GM18519 (cell line): Measurements from ENCODE around the gene EEF1A2.

Experiments
- ATAC-seq: cut with Tn5 transposase; IDR thresholded peaks from one replicate; pipeline ENCODE4 v1.9.1; 2021; ENCODE audit warnings: mild to moderate bottlenecking, moderate library complexity; ENCODE audit not compliant: unreplicated experiment, low FRiP score

Gene EEF1A2

DNA sequence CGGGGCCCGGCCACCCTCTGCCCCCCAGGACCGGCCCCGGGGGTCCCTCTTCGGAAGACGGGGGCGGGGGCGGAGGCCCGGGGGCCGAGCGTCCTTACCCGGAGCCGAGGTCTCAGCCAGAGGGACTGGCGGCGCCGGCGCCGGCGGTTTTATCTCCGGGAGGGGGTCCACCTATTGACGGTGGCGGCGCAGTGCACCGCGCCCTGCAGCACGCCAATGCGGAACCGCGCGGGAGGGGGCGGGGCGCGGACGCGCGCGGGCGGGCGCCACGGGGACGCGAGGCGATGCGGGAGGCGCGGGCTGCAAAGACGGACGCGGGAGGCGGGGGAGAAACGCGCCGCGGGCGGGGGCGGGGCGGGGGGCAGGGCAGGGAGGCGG, at the start of gene EEF1A2:
Gene EEF1A2, minus strand, starts transcription at position 124 of the 378 bp plus-strand sequence. CDS start 1,320 bp downstream, outside the sequence.
- no peak for ATAC-seq

DNA sequence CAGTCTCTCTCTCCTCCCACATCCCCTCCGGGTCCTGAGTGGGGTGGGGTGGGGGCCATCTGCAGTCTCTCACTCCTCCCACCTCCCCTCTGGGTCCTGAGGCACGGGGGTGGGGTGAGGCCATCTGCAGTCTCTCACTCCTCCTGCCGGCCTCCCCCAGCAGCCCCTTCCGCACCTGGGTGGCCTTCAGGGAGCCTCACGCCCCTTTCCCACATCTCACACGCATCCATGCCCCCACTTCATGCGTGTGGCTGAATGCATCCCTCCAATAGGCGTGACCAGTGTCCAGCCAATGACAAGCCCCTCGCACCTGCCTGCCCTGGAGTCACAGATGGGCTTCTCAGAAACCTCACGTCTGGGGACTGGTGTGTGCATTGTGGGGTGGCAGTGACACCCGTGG, 49.7 kb upstream of the EEF1A2 start:
- ATAC-seq, result no peak

DNA sequence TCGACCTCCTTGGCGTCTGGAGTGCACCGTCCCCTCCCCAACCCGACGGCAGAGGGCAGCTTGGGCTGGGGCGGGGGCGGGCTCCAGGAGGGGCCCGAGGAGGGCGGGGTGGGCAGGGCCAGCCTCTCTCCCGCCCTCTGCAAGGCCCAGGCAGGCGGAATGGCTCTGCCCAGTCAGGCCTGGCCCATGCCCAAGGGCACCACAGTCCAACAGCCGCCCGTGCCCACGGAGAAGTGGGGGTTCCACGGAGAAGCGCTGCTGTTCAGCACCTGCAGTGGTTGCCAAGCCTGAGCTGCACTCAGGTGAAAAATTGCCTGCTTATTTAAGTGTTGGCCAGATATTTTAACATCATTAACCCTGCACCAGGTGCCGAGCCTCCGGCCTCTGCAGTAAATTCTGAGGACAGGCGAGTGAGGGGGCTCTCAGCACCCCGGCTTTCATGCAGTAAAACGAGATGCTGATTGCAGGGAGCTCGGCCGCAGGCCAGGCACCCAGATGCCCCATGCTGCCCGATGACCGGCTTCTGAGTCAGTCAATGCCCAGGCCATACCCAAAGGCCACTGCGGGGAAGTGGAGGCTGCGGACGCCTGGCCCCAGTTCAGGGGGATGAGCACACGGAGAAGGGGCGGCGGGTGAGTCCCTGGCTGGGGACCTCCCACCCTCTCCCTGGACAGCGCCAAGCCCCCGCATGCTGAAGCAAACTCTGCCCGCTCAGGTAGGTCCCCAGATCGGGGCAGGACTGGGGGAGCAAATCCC, 49.0 kb upstream of the EEF1A2 start, which contains the start of gene SRMS:
Gene SRMS, minus strand, starts transcription at position 25 of the 756 bp plus-strand sequence. CDS start 286 bp downstream, outside the sequence.
- no peak for ATAC-seq

DNA sequence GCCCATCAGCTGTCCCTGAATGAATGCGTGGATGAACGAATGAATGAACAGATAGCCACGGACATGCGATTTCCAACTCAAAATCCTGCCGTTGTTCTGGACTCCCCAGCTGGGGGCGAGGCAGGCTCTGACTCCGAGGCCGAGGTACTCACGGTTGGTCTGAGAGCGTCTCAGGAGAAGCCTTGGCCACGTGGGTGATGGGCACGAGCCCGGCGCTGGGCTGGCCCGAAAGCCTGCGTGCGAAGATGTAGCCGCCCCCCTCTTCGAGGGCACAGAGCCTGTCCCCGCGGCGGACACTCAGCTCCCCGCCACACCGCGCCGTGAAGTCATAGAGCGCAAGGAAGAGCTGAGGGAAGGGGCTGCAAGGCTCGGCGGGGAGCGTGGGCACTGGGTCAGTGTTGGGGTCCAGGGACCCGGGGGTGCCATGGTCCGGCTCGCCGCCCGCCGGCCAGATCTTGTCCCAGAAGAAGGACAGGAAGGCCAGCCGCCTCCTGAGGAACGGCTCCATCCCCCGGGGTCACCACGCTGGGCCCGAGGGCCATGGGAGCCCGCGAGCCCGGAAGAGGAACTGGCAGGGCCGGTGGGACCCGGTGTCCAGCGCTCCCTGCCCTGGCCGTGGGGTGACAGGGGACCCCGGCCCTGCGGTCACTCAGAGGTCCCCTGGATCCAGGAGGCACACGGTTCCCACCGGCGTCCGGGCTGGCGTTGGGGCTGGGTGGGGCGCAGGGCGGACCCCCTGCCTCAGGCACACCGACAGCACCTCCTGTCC, 48.3 kb upstream of the EEF1A2 start:
- no peak for ATAC-seq

DNA sequence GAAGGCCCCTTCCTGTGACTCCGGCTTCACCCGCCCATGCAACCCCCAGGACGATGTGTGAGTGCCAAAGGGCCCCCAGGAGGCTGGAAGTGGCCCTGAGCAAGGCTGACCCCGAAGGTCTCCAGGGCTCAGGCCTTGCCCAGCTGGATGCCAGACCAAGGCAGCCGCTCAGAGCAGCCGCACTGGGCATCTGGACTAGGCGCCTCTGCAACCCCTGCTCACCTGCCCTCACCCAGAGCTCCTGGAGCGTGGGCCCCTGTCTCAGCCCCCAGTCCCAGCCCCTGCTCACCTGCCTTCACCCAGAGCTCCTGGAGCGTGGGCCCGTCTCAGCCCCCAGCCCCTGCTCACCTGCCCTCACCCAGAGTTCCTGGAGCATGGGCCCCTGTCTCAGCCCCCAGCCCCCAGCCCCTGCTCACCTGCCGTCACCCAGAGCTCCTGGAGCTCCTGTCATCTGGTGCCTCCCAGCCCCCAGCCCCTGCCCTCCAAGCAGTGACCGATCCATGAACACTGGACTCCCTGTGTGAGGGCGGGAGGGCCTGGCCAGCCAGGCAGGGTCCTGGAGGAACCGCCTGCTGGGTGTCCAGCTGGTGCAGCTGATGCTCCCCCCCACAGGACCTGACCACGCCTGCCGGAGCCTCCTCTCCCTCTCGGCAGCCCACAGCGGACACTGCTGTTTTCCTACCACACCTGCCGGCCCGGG, 47.5 kb upstream of the EEF1A2 start:
- no peak for ATAC-seq

DNA sequence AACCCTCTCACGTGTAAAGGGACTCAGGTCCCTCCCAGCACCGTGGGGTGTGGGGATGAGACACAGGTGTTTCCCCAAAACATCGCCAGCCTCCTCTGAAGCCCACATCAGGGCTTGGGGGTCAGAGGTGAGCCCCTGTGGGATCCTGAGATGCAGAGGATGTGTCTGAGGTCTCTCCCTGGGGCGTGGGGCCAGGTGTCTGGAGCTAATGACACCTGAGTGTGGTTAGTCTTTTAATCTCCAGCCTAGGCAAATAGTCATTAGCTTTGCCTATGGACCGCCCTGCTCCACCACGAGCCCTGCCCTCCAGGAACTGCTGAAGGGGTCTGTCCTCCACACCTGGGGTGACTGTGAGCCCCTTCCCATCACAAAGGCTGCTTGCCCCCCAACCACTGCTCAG, 46.9 kb upstream of the EEF1A2 start:
- ATAC-seq, result no peak

DNA sequence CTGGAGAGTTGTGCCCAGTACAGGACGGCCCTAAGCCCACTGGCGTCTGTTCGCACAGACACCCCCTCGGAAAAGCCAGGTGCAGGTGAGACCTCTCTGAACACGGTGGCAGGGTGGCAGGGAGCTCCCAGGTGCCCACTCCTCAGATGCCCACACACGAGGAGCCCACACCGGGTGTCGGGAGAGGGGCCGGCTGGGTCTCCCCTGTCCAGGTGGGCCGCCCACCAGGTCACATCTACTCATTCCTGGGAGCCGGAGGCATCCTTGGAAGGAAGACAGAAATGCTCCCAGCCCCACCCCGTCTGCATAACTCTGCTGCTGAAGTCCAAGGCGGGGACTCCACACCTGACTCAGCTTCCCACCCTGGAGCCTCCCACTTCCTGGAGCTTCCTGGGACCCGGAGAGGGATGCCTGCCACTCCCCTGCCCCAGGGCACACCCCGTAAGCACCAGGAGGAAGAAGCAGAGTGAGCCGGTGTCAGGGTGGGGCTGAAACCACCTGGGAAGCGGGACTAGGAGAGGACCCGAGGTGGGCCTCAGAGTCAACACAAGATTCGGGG, 46.2 kb upstream of the EEF1A2 start:
- no peak for ATAC-seq

GRCh38 chr20:63544241-63544957, 45.5 kb upstream of the EEF1A2 start:
- no peak for ATAC-seq

GRCh38 chr20:63543733-63544132, 44.9 kb upstream of the EEF1A2 start:
- no peak for ATAC-seq

GRCh38 chr20:63543131-63543530, 44.2 kb upstream of the EEF1A2 start:
- ATAC-seq, result no peak

- no peak for ATAC-seq
Measured at GRCh38 chr20:63542696-63543095, 43.8 kb upstream of the EEF1A2 start.

DNA sequence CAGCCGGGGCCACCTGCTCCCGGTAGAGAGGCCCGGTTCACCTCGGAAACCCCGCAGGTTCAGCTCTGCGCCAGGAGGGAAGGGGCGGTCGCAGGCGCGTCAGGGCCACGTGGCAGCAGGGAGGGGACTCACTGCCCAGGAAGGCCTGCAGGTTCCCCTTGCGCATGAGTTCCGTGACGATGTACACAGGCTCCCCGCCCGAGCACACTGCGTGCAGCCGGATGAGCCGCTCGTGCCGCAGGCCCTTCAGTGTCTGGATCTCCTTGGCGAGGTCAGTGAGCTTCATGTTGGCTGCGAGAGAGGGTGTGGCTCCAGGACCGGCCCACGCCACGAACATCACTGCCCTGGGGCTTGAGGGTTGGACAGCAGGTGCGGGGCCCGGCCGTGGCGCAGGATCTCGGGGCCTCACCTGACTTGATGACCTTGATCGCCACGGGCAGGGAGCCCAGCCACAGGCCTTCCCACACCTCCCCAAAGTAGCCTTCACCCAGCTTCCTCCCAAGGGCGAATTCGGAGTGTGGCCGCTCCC, 43.2 kb upstream of the EEF1A2 start:
- ATAC-seq, result no peak

DNA sequence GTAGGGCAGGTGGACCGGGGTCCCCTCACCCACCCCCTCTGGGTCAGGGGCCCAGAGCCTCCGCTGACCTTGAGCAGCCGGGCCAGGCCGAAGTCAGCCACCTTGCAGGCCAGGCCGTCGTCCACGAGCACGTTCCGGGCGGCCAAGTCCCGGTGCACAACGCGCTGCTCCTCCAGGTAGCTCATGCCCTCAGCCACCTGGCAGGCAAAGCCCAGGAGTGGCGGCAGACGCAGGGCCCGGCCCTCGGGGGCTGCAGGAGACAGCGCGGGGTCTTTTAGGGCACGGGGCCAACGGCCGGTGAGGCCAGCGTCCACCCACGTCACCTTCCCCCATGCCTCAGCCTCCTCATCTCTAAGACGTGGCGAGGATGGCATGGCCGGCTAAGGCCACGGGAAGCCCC, 42.5 kb upstream of the EEF1A2 start:
- no peak for ATAC-seq

DNA sequence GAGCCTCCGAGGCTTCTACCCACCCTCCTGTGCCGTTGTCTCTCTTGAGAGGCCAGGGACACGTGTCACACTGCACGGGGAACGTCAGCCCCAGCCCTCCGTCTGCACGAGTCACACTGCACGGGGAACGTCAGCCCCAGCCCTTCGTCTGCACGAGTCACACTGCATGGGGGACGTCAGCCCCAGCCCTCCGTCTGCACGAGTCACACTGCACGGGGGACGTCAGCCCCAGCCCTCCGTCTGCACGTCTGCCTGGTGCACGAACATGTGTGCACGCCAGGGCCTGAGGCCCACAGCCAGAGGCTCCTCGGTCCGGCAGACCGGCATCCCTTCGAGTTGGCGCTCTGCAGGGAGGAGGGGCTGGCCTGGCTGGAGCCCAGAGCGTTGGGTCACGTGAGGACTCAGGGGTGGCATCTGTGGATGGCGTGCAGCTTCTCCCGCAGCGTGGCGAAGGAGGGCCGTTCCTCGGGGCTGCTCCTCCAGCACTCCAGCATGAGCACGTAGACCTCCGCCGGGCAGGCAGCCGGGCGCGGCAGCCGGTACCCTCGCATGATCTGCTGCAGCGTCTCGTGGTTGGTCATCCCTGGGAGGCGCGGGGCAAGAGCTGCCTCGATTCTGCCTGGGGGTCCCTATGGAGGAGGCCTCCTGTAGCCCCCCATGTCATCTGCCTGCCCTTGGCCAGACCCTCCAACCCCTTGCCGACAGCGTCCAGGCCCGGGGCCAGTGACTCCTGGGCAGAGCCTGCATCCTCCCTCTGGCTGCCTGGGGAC, 41.7 kb upstream of the EEF1A2 start:
- no peak for ATAC-seq

- ATAC-seq, result no peak
Measured at GRCh38 chr20:63539441-63540370, 40.8 kb upstream of the EEF1A2 start.

DNA sequence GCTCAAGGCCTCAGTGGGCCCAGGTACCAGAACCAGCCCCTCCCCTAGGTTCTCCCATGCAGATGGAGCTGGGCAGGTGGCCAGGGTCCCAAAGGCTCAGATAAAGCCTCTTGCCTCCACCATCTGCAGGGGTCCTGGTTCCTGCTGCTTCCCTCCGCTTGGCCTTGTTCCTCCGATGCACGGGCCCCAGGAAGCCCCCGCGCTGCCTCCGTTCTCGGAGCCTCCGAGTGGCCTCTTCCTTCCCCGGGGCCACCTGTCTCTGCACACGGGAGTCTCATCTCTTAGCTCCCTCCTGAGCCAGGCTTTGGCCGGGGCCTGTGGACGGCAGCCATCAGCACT, 40.2 kb upstream of the EEF1A2 start:
- ATAC-seq, result no peak

DNA sequence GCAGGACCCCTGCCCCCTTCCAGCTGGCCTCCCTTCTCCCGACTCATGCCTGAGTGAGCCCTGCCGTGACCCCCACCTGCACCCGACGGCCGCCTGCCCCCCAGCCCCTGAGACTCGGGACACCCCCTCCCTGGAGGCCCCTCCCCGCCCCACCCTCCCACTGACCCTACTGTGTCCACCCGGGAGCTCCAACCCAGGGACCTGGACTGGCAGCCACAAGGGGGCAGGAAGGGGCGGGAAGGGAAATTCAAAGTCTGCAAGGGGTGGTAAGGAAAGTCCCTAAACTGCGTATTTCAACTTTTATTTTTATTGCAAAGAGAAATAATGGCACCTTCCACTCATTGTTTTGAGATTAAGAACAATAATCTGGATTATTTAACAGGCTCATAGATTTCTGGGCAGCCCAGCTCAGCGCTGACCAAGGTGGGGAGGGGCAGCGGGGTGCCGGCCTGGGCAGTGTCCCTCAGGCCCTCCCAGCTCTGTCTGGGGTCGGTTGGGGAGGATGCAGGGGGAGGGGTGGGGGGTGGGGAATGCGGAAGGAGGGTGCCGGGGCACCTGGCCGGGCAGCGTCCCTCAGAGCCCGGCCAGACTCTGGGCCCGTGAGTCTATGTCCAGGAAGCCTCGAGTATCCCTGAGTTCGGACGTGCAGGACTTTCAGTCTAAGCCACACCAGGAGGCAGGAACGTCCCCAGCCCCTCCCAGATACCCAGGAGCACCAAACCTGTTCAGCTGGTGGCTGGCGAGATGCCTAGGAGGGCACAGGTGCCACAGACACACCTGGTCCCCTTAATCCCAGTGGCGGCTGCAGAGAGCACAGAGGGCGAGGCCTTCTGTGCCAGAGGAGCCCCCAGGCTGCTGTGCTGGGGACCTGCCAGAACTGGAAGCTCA, 39.6 kb upstream of the EEF1A2 start:
- ATAC-seq, result no peak
